ENCODE data around the gene FRAS1.
"Not testable (repeated sequence)": the region's sequence is repeated elsewhere in the genome, so short reads cannot be mapped to it uniquely, and the experiment has no call there.

FRAS1 gene

GRCh38 chr4:78174891-78175290 is 117.8 kb downstream of the FRAS1 start:
- CTCF ChIA-PET: no interaction called here
- POLR2A ChIA-PET: no interaction called here
- no peak for DNase-seq (ENCODE audit: extremely low spot score)
- no peak for TF ChIP-seq CTCF (IDR thresholded peaks at IDR 0.05; ENCODE audit: control extremely low read depth, extremely low read depth, low read depth, missing control alignments)

- no peak for TF ChIP-seq CTCF (IDR thresholded peaks at IDR 0.05; ENCODE audit: control extremely low read depth, extremely low read depth, low read depth, missing control alignments)
- ChIA-PET CTCF (interaction anchor here (0.7 kb wide), 1 partner anchor 8 kb away, joined by 4 read pairs; no protein-coding TSS in a partner anchor), POLR2A (no interaction called here)
- DNase-seq (ENCODE audit: extremely low spot score): no peak
Measured at GRCh38 chr4:78179196-78179595, 122.1 kb downstream of the FRAS1 start.

DNA sequence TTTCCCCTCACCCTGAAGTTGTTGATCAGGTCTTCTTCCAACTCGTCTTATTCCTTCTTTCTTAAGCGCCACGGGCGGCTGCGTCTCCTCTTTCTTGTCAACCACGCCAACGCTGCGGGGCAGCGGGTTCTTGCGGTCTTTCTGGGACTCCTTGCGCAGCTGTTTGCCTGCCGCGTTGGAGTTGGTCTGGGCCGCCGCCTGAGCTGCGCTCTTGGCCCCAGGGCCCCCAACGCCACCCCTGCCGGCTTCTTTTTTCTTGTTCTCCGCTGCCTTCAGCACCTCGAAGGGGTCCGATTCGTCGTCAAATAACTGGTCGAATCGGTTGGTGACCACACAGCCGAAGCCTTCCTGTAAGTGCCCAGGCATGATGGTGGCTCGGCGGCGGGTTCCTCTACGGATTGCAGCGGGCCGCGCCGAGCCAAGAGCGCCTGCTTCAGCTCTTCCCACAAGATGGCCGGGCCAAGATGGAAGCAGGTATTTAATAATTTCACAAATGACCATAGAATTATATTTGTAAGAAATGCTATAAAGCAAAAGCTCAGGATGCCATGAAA is 124.6 kb downstream of the FRAS1 start:
- DNase-seq (ENCODE audit: extremely low spot score); POLR2A ChIA-PET: not testable (repeated sequence)
- CTCF ChIA-PET: interaction anchor here (0.9 to 1.0 kb wide), 2 partner anchors 14 to 34 kb away, joined by 3 read pairs; no protein-coding TSS in a partner anchor

- DNase-seq (ENCODE audit: extremely low spot score): no peak
- TF ChIP-seq CTCF (IDR thresholded peaks at IDR 0.05; ENCODE audit: control extremely low read depth, extremely low read depth, low read depth, missing control alignments): no peak
- ChIA-PET POLR2A (no interaction called here), CTCF (interaction anchor here (0.9 to 1.0 kb wide), 2 partner anchors 11 to 135 kb away, joined by 3 to 5 read pairs; no protein-coding TSS in a partner anchor)
Measured at GRCh38 chr4:78184584-78184983, 127.5 kb downstream of the FRAS1 start.

GRCh38 chr4:78185117-78185516 is 128.0 kb downstream of the FRAS1 start:
- POLR2A ChIA-PET: no interaction called here
- DNase-seq (ENCODE audit: extremely low spot score): no peak
- TF ChIP-seq CTCF (IDR thresholded peaks at IDR 0.05; ENCODE audit: control extremely low read depth, extremely low read depth, low read depth, missing control alignments): no peak
- CTCF ChIA-PET: interaction anchor here (0.9 to 1.0 kb wide), 2 partner anchors 11 to 136 kb away, joined by 3 to 5 read pairs; no protein-coding TSS in a partner anchor

DNA sequence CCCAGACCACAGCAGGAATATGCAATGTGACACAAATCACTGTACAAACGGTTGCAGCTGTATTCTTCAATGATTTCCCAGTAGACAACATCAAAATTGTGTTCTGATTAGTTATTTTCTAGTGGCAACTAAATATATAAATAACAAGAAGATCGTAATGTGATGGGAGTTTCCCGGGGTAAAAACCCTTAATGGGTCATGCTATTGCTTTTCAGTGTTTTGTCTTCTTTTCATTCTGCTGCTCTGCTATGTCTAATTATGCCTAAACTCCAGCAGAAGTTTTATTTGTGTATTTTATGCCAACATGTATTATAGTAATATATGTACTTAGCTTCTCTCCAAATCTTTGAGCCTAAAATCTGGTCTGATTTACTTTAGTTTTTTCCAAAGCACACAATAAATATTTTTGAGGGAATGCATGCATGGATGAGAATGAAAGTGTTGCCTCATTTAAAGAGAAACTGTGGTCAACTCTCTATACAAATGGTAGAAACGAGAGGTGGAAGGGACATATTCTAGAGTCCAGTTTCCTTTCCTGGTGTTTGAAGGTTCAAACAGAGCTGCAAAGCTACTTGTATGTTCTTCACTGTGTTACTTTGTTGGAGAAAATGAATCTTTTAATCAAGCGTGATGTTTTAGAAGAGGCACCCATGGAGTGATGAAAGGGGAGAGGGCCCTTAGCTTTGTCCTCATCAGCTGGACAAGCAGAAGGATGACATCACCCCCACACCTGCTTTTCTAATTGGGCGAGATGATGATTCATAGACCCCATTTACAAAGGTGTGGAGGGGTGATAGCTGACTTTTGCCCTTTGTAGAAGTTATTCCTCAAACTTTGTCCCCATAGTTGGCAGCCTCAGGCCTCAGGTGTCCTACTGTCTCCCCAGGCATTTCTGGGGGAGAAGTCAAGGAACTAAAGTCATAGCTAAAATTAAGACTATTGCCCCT is 129.7 kb downstream of the FRAS1 start:
- CTCF ChIA-PET: interaction anchor here (1.2 kb wide), 1 partner anchor 34 kb away, joined by 3 read pairs; no protein-coding TSS in a partner anchor
- POLR2A ChIA-PET: no interaction called here
- no peak for TF ChIP-seq CTCF (IDR thresholded peaks at IDR 0.05; ENCODE audit: control extremely low read depth, extremely low read depth, low read depth, missing control alignments)
- no peak for DNase-seq (ENCODE audit: extremely low spot score)

DNA sequence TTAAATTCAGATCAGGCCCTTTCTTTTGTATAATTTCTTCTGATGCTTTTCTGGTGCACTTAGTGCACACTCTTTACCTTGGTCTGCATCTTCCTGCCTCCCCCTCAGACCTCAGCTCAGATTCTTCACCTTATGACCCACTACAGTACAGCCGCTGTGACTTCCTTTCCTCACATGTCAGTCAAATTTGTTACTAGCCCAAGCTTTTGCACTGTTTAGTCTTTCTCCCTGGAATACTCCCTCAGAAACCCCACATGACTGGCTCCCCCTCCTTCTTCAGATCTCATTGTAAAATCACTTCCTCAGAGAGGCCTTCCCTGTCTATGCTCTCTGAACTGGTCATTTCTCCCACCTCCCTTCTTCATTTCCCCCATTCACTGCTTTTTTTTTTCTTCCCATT is 132.9 kb downstream of the FRAS1 start:
- ChIA-PET CTCF (no interaction called here), POLR2A (no interaction called here)
- no peak for DNase-seq (ENCODE audit: extremely low spot score)
- no peak for TF ChIP-seq CTCF (IDR thresholded peaks at IDR 0.05; ENCODE audit: control extremely low read depth, extremely low read depth, low read depth, missing control alignments)
